Measurements from ENCODE around the gene EEIG2.

The EEIG2 gene

GRCh38 chr1:108585313-108585712, 25.4 kb downstream of the EEIG2 start:
- no peak for DNase-seq

DNA sequence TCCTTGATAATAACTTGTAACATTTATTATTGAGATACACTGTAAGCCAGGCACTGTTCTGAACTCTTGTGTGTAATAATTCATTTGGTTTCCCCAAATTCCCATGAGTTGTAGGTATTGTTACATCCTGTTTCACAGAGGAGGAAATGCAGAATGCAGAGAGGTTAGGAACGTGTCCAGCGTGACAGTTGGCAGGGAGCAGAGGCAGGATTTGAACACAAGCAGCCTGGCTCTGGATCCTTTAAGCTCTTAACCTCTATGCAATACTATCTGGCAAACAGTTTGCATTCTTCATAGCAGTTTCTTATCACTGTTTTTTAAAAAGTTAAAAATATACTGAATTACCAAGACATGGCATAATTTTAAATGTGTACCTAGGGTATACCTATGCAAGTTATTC, 30.5 kb downstream of the EEIG2 start:
- no peak for DNase-seq

- no peak for DNase-seq
These were observed 31.1 kb downstream of the EEIG2 start for GRCh38 chr1:108590957-108591356.

DNA sequence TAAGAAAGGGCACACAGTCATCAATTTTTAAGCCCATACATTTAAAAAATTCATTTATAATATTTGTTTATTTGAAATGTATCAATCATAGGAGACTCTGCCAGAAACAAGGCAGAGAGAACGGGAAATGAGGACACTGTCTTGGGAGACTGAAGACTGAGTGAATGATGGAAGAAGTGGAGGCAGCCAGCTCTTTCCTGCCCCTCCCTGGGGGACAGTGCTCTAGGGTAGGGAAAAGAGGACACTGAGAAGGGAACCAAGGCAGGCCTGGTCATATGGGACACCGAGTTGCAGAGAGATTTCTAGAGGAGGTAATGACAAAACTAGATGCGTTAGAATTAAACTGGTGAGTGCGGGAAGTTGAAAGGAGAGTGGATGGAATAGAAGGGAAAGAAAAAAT, 31.6 kb downstream of the EEIG2 start:
- DNase-seq = no peak

DNA sequence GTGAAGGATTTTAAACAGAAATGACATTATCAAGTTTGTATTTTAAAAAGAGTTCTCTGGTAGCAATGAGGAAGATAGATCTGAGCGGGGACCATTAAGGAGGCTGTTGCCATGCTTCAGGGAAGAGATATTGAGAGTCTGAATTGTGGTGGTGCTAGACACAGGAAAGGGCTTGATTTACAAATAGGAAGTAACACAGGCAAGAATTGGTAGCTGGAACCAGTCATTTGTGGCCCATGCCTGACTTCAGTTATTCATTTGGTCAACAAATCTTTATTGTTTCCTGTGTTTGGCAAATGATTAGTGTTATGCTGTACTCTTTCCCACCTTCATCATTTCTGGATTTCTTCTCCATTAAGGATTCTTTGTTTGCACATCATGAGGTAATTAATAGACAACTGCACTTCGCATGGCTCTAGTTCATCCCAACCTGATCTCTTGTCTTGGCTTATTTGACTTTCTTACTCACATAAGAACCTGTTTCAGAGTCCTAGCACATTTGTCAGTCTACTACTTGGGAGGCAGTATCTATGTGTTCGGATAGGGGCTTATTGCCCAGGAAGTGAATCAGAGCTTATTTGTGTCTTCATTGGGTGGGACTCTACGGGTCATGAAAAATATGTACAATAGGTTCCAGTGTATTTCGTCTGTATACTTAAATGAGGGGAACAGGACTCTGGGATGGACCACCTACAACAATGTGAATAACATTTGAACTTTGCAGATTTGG, 32.3 kb downstream of the EEIG2 start:
- no peak for DNase-seq

DNA sequence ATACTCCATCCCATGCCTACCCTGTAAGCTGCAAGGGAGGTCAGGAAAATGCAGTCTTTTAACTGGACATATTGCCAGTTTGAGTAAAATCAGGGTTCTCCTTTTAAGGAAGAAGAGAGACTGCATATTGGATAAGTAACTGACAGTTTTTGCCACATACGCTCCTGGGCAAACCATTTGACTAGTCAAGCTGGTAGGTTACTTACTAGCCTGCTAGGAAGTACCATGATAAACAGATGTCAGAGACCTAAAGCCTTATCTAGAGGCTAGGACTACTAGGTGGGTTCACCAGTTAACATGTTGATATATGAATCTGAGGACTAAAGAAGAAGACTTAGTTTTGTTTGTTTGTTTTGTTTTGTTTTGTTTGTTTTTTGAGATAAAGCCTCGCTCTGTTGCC, 33.5 kb downstream of the EEIG2 start:
- no peak for DNase-seq

DNA sequence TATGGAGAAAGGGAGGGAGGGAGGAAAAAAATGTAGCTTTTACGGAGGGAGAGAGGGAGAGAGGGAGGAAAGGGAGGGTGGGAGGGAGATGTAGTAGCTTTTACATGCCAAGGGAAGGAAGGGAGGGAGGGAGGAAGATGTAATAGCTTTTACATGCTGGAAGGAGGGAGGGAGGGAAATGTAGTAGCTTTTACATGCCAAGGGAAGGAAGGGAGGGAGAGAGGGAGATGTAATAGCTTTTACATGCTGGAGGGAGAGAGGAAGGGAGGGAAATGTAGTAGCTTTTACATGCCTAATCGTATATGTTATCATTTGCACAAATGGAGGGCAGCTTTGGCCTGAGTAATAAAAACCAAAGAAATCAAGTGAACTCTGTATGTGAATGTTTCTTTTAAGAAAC, 35.6 kb downstream of the EEIG2 start:
- DNase-seq = no peak

DNA sequence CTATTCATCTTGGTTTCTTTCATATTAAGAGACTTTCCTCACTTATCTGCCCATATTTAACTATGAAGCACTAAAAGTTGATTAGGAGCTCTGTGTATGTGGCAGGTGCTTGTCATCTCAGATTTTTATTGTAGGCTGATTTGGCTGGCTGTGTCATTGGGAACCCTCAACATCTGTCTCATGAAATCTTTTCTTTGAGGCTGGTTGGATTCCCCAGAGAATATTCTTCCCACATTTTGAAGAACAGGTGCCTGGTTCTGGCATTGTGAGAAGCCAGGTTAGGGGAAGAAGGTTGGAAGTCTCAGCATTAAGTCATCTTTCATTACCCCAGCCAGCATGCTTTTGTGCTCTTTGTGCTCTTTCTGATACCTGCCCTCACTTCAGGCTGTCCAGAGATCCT, 37.1 kb downstream of the EEIG2 start:
- peak; percentile 55 for DNase-seq

DNA sequence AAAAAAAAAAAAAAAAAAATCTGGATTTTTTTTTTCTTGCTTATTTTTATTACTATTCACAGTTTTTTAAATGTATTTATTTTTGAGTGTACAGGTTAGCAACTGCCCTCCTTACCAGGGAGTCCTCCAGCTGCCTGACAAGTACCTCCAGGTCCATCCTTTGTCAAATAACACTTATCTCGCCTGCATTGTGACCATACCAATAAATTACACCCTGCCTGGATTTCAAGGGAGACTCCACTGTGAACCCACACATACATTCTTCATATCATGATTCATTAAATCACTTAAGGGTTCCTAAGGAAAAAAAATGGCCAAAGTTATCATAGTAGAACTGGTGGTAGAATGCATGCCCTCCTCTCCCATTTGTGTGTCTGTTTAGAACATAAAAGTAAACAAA, 38.4 kb downstream of the EEIG2 start:
- DNase-seq = peak; percentile 47

GRCh38 chr1:108600504-108600903, 40.6 kb downstream of the EEIG2 start:
- DNase-seq = no peak

- no peak for DNase-seq
These were observed 42.0 kb downstream of the EEIG2 start for GRCh38 chr1:108601708-108602410.

DNA sequence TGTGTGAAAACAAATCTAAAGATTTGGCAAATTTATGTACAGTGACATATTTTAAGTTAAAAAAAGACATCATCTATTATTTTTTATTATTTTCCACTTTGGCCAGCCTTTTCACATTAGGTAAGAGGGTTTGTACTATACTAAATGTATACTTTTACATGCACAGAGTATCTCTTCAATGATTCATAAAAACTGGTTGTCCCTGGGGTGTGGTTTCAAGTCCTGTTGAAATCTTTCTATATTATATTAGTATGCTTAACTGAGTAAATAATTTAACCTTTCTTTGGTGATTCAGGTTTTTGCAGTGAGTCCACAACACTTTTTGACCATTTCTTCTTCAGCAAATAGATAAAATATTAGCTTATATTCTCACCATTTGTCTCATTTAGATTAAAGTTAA, 45.7 kb downstream of the EEIG2 start:
- DNase-seq = no peak

GRCh38 chr1:108606478-108606877, 46.6 kb downstream of the EEIG2 start:
- no peak for DNase-seq

- DNase-seq = peak; percentile 63
These were observed 49.7 kb downstream of the EEIG2 start for GRCh38 chr1:108609483-108610049.

Measured in NCI-H187 treated with DMSO at 0.1 percent for 48 hours (cell line).